ENCODE measurements around the gene SH3PXD2A. TPM values are rescaled to one million over a fixed set of nuclear protein-coding genes. Genes with fewer than 3 reads are reported as not detected.

Gene SH3PXD2A
- total and polyA plus RNA-seq, 2 donors (not counting 1 experiment from before 2014, with no cell fraction given): 3.2 to 33.5 TPM

GRCh38 chr10:103688491-103688890, 166.9 kb downstream of the SH3PXD2A start:
- Histone ChIP-seq H3K4me2 (replicated peaks; ENCODE audit: low read depth, low read length, poor library complexity, severe bottlenecking) (no peak overlapping the region), H3K9ac (ENCODE audit: low read length) (no peak overlapping the region), H3K4me1 (ENCODE audit: control insufficient read depth in 2 of 2, insufficient read depth in 2 of 2, low read length in 2 of 2) (peaks cover 14 to 30% of the 10 kb centered on the region in 2 donors), H3K79me2 (ENCODE audit: control insufficient read depth, insufficient read depth, low read length) (peaks cover 4% of the 10 kb centered on the region), H4K20me1 (ENCODE audit: control insufficient read depth, insufficient read depth, low read length, poor library complexity, severe bottlenecking) (no peaks in the 10 kb centered on the region), H3K36me3 (replicated peaks in 1 of 2; ENCODE audit: control extremely low read depth in 1 of 2, control insufficient read depth in 1 of 2, extremely low read depth in 1 of 2, insufficient read depth in 2 of 2, low read length in 1 of 2) (no peaks in the 10 kb centered on the region), H2AFZ (ENCODE audit: insufficient read depth, low read depth, low read length, poor library complexity, severe bottlenecking) (no peak overlapping the region), H3K27me3 (replicated peaks in 1 of 4; ENCODE audit: control extremely low read depth in 1 of 4, control insufficient read depth in 3 of 4, insufficient read depth in 4 of 4, low read length in 3 of 4) (no peaks in the 10 kb centered on the region), H3K4me3 (ENCODE audit: control extremely low read depth in 1 of 5, extremely low read depth in 1 of 5, insufficient read depth in 1 of 5, low read depth in 2 of 5, low read length in 4 of 5) (no peak overlapping the region), H3K27ac (ENCODE audit: low read length in 2 of 2) (no peak overlapping the region), H3K9me3 (ENCODE audit: control extremely low read depth in 1 of 3, control insufficient read depth in 2 of 3, insufficient read depth in 1 of 3, low read length in 2 of 3) (no peaks in the 10 kb centered on the region)
- H3K4me1 Mint-ChIP-seq: peaks cover 35% of the 10 kb centered on the region
- H3K4me3 Mint-ChIP-seq: no peak overlapping the region
- WGBS (ENCODE audit: insufficient coverage): 90% methylated on average over 4 of the region's 4 CpGs
- H3K27me3 Mint-ChIP-seq: no peaks in the 10 kb centered on the region
- no peak for ATAC-seq (ENCODE audit: low read depth)
- no peak overlapping the region for H3K27ac Mint-ChIP-seq
- H3K9me3 Mint-ChIP-seq (ENCODE audit: insufficient read depth): no peaks in the 10 kb centered on the region
- TF ChIP-seq CTCF (IDR thresholded peaks at IDR 0.05) (no peak), EZH2 (IDR thresholded peaks at IDR 0.05; ENCODE audit: borderline replicate concordance, insufficient read depth, low read depth, low read length, poor library complexity, severe bottlenecking) (no peak)
- ChIA-PET POLR2A (interaction anchor here (2.2 kb wide), 1 partner anchor 9 kb away, joined by 6 read pairs; no protein-coding TSS in a partner anchor), CTCF (interaction anchor here (2.8 to 4.3 kb wide), 5 partner anchors 9 to 90 kb away, joined by 9 to 46 read pairs (median 35); no protein-coding TSS in a partner anchor)
- DNase-seq: no peak
- intact Hi-C loops (cut with micrococcal nuclease): no loop called here

- peaks cover 7% of the 10 kb centered on the region for H3K79me2 ChIP-seq (ENCODE audit: control insufficient read depth, insufficient read depth, low read length)
- intact Hi-C loops (cut with micrococcal nuclease): no loop called here
- POLR2A ChIA-PET: no interaction called here
These were observed 167.7 kb downstream of the SH3PXD2A start for GRCh38 chr10:103687718-103688117.

More at GRCh38 chr10:103687718-103688117, 167.7 kb downstream of the SH3PXD2A start:
- Histone ChIP-seq H3K9ac (ENCODE audit: low read length) (no peak overlapping the region), H3K27me3 (replicated peaks in 1 of 4; ENCODE audit: control extremely low read depth in 1 of 4, control insufficient read depth in 3 of 4, insufficient read depth in 4 of 4, low read length in 3 of 4) (no peaks in the 10 kb centered on the region), H3K4me1 (ENCODE audit: control insufficient read depth in 2 of 2, insufficient read depth in 2 of 2, low read length in 2 of 2) (peaks cover 14 to 25% of the 10 kb centered on the region in 2 donors), H3K9me3 (ENCODE audit: control extremely low read depth in 1 of 3, control insufficient read depth in 2 of 3, insufficient read depth in 1 of 3, low read length in 2 of 3) (no peaks in the 10 kb centered on the region), H3K27ac (ENCODE audit: low read length in 2 of 2) (no peak overlapping the region), H2AFZ (ENCODE audit: insufficient read depth, low read depth, low read length, poor library complexity, severe bottlenecking) (no peak overlapping the region), H3K4me2 (replicated peaks; ENCODE audit: low read depth, low read length, poor library complexity, severe bottlenecking) (no peak overlapping the region), H3K36me3 (replicated peaks in 1 of 2; ENCODE audit: control extremely low read depth in 1 of 2, control insufficient read depth in 1 of 2, extremely low read depth in 1 of 2, insufficient read depth in 2 of 2, low read length in 1 of 2) (no peaks in the 10 kb centered on the region), H3K4me3 (ENCODE audit: control extremely low read depth in 1 of 5, extremely low read depth in 1 of 5, insufficient read depth in 1 of 5, low read depth in 2 of 5, low read length in 4 of 5) (no peak overlapping the region), H4K20me1 (ENCODE audit: control insufficient read depth, insufficient read depth, low read length, poor library complexity, severe bottlenecking) (no peaks in the 10 kb centered on the region)
- H3K27ac Mint-ChIP-seq: no peak overlapping the region
- no peaks in the 10 kb centered on the region for H3K27me3 Mint-ChIP-seq
- WGBS (ENCODE audit: insufficient coverage): 100% methylated on average over 5 of the region's 5 CpGs
- no peak for DNase-seq
- no peak overlapping the region for H3K4me3 Mint-ChIP-seq
- no peaks in the 10 kb centered on the region for H3K9me3 Mint-ChIP-seq (ENCODE audit: insufficient read depth)
- peaks cover 33% of the 10 kb centered on the region for H3K4me1 Mint-ChIP-seq
- CTCF ChIA-PET: interaction anchor here (1.3 to 4.3 kb wide), 9 partner anchors 9 to 271 kb away, joined by 4 to 46 read pairs (median 15); no protein-coding TSS in a partner anchor
- TF ChIP-seq CTCF (IDR thresholded peaks at IDR 0.05): no peak
- no peak for TF ChIP-seq EZH2 (IDR thresholded peaks at IDR 0.05; ENCODE audit: borderline replicate concordance, insufficient read depth, low read depth, low read length, poor library complexity, severe bottlenecking)
- no peak for ATAC-seq (ENCODE audit: low read depth)
